ENCODE data around the gene MPP3. TPM values are rescaled to one million over a fixed set of nuclear protein-coding genes. Genes with fewer than 3 reads are reported as not detected.

The MPP3 gene
- total RNA-seq = 16.3 and 17.7 TPM in 2 replicates

GRCh38 chr17:43832976-43833829, at the start of gene MPP3:
TSS of gene MPP3 (minus strand) at chr17:43833146. CDS start at chr17:43831906, 1,240 bp downstream.

DNA sequence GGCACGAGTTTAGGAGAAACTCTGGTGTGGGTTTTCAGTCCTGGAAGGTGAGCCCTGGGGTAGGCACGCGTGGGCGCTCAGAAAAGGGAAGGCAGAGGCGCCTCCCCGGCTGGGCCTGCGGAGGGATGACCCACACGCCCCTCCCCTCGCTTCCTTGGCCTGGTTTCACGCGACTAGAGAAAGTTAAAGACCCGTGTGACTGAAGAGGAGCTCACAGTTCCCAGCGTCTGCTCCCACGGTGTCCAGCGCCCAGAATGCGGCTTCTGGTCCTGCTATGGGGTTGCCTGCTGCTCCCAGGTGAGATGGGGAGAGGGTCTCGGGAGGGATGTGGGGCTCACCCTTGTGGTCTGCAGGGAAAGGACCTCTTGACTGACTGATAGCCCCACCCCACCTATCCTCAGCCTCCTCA, 14.0 kb upstream of the MPP3 start, which contains the start of gene CD300LG:
Gene CD300LG, plus strand, starts transcription at position 214 of the 409 bp plus-strand sequence. Its CDS starts 41 bp downstream, at position 255.

DNA sequence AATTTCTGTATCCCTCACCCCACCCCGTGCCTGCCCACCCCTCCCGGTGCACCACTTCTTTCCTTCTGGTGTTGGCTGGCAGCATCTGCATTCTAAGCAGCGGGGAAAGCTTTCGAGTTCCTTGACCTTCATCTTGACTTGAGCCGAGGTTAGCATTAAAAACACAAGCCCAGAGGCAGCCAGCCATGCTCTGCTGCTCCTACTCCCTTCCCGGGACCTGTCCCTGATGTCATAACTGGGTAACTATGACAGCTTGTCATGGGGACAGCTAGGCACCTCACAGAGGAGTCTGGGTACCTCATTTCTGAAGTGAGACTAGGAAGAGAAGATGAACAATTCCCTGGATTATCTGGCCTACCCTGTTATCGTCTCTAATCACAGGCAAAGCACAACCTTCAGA, 52.8 kb downstream of the MPP3 start, which contains the start of gene CFAP97D1:
Gene CFAP97D1, plus strand, starts transcription at position 301 of the 400 bp plus-strand sequence. Its CDS starts 28 bp downstream, at position 329.

DNA sequence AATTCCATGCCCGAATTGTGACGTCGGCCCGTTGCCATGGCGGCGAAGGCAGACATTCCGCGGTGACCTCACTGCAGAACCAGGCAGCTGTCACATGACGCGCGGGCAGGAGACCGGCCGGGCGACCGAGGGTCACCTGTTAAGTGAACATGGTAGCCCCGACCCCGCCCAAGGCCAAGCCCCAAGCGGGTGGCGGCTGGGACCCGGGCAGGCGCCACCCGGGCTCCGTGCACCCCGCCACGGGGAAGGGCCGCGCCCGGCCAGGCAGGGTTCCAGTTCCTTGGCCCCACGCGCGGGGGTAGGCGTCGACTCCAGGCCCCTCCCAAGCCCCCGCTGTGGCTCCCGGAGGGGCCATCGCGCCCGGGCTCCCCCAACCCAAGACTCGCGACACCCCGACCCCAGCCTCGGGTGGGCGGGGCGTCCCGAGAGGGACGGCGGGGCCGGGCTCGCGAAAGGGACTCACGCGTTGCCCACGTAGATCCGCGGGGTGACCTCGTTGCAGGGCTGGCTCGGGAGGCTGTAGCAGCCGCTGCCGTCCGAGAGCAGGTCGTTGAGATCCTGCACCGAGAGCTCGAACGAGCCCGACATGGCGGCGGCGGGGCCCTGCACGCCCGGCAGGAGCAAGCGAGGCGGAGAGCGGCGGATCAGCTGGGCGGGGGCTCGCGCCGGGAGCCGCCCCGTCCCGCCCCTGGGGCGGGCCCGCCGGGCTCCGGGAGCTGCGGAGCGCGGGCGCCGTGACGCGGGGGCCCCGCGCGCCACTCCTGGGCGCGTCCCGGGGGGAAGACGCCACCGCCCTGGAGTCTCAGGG, 54.4 kb downstream of the MPP3 start, which contains the start of gene DUSP3:
Gene DUSP3, minus strand, starts transcription at position 641 of the 808 bp plus-strand sequence. Its CDS starts 53 bp downstream, at position 588.

DNA sequence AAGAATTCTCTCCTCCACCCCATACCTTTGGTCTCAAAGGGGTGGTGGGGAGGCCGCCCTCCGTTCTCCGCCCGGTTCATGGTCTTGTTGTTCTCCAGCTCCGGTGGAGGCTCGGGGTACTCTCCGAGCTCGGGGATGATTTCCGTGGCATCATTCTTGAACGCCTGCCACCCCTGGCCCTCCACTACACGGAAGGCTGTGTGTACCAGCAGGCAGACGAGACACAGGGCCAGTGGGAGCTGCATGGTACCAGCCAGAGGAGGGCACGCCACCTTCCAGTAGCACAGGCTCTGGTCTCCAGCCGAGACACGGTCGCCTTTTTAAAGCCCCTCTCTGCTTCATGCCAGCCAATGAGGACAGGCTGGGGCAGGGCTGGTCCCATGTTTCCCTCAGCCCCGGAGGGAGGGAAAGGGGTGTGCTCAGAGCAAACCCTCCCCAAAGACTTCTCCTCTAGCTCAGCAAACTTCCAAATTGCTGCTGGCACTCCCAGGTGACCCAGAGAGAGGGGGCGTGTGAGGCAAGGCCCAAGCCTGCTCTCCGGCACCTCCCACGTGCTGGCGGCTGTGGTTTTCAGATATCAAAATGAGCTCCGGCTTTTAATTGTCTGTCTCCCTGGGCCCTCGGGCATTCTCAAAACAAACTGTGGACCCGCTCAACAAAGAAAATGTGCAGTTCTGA, 74.3 kb downstream of the MPP3 start, which contains the start of gene SOST:
Gene SOST, minus strand, starts transcription at position 295 of the 678 bp plus-strand sequence. Its CDS starts 50 bp downstream, at position 245.

Other genes starting within 250 kb of the MPP3 start
- not detected in 2 replicates for gene MEOX1, start 171.2 kb downstream of the MPP3 start, total RNA-seq
- gene SOST, start 74.4 kb downstream of the MPP3 start, total RNA-seq = not detected in 2 replicates
- 62.1 and 78.0 TPM in 2 replicates for gene DUSP3, start 54.2 kb downstream of the MPP3 start, total RNA-seq
- gene CFAP97D1, start 52.7 kb downstream of the MPP3 start, total RNA-seq = under 0.01 TPM in 1 of 2 replicates, not detected in the other
- gene CD300LG, start 14.0 kb upstream of the MPP3 start, total RNA-seq = not detected in 2 replicates
- gene MPP2, start 74.4 kb upstream of the MPP3 start, total RNA-seq = 7.9 and 8.3 TPM in 2 replicates
- not detected in 2 replicates for gene PPY, start 109.3 kb upstream of the MPP3 start, total RNA-seq
- 0.09 TPM in 1 of 2 replicates, not detected in the other for gene PYY, start 120.8 kb upstream of the MPP3 start, total RNA-seq
- gene NAGS, start 171.5 kb upstream of the MPP3 start, total RNA-seq = 1.5 and 6.1 TPM in 2 replicates
- gene TMEM101, start 181.8 kb upstream of the MPP3 start, total RNA-seq = 43.0 and 80.5 TPM in 2 replicates
- gene LSM12, start 233.5 kb upstream of the MPP3 start, total RNA-seq = 26.1 and 44.3 TPM in 2 replicates
- gene G6PC3, start 237.6 kb upstream of the MPP3 start, total RNA-seq = 22.0 and 27.1 TPM in 2 replicates